ENCODE results near the gene NEGR1. TPM values are rescaled to one million over a fixed set of nuclear protein-coding genes. Genes with fewer than 3 reads are reported as not detected.

Gene NEGR1
- total and polyA plus RNA-seq, 2 experiments from 2014 or later = 0.57 to 0.94 TPM

- TF ChIP-seq ZNF462 (CRISPR knock-in tag; IDR thresholded peaks at IDR 0.05) = no peak
- no peak for TF ChIP-seq EZH2 (IDR thresholded peaks at IDR 0.05; ENCODE audit: low read depth, unreplicated experiment)
- no peak for TF ChIP-seq CREB1 (CRISPR knock-in tag; IDR thresholded peaks at IDR 0.05; ENCODE audit: low read depth)
- TF ChIP-seq ETS1 (IDR thresholded peaks at IDR 0.05) = no peak
- no peak for TF ChIP-seq ZNF114 (CRISPR knock-in tag; IDR thresholded peaks at IDR 0.05)
- TF ChIP-seq CTCF (conservative IDR thresholded peaks at IDR 0.05; ENCODE audit: low read depth in 2 of 2) = no peak
- no peak for TF ChIP-seq STAT1 (IDR thresholded peaks at IDR 0.05; ENCODE audit: unreplicated experiment)
Measured at GRCh38 chr1:71882226-71882625, 400.1 kb downstream of the NEGR1 start (continued).

Data from GM23338 (cell line).